ENCODE results near the gene ANKRD9.

Gene ANKRD9

GRCh38 chr14:102481791-102482238 is 27.8 kb downstream of the ANKRD9 start:
- no peak overlapping the region for H2AFZ ChIP-seq (ENCODE audit: low read length)
- no peaks in the 10 kb centered on the region for H3K36me3 ChIP-seq (ENCODE audit: insufficient read depth, low read length)
- H3K4me1 ChIP-seq (ENCODE audit: insufficient read depth, low read length, severe bottlenecking), result no peaks in the 10 kb centered on the region
- H3K9me2 ChIP-seq (ENCODE audit: low read depth, low read length), result no peaks in the 10 kb centered on the region
- H3K9ac ChIP-seq (ENCODE audit: low read length), result no peak overlapping the region
- no peak for TF ChIP-seq EZH2 (IDR thresholded peaks at IDR 0.05; ENCODE audit: borderline replicate concordance, low read length)
- TF ChIP-seq, protein P1, sequence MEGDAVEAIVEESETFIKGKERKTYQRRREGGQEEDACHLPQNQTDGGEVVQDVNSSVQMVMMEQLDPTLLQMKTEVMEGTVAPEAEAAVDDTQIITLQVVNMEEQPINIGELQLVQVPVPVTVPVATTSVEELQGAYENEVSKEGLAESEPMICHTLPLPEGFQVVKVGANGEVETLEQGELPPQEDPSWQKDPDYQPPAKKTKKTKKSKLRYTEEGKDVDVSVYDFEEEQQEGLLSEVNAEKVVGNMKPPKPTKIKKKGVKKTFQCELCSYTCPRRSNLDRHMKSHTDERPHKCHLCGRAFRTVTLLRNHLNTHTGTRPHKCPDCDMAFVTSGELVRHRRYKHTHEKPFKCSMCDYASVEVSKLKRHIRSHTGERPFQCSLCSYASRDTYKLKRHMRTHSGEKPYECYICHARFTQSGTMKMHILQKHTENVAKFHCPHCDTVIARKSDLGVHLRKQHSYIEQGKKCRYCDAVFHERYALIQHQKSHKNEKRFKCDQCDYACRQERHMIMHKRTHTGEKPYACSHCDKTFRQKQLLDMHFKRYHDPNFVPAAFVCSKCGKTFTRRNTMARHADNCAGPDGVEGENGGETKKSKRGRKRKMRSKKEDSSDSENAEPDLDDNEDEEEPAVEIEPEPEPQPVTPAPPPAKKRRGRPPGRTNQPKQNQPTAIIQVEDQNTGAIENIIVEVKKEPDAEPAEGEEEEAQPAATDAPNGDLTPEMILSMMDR (IDR thresholded peaks at IDR 0.05; ENCODE audit: low read length), result no peak
- H4K20me1 ChIP-seq (ENCODE audit: insufficient read depth, low read length), result no peaks in the 10 kb centered on the region
- no peaks in the 10 kb centered on the region for H3K9me3 ChIP-seq (ENCODE audit: low read length)
- H3K79me2 ChIP-seq (ENCODE audit: insufficient read depth, low read length), result no peaks in the 10 kb centered on the region
- H3K27me3 ChIP-seq (ENCODE audit: insufficient read depth, low read length), result no peaks in the 10 kb centered on the region
- no peak overlapping the region for H3K4me3 ChIP-seq (ENCODE audit: low read depth, low read length, poor library complexity, severe bottlenecking)
- no peak overlapping the region for H3K27ac ChIP-seq (ENCODE audit: low read depth, low read length, poor library complexity, severe bottlenecking)
- H3K4me2 ChIP-seq (ENCODE audit: low read length), result no peak overlapping the region
- H3F3A ChIP-seq (ENCODE audit: insufficient read depth, low read length), result no peaks in the 10 kb centered on the region

DNA sequence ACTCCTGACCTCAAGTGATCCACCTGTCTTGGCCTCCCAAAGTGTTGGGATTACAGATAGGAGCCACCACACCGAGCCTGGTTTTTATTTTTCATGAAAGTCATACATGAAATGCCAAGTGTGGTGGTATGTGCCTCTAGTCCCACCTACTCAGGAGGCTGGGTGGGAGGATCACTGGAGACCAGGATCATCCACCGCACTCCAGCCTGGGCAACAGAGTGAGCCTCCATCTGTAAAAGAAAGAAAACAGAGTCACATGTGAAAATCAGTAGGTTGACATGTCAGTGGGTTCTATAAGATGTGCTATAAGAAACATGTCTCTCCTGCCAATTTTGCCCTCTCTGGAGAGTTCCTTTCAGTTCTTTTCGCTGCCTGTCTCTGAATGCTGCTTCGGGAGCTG is 28.2 kb downstream of the ANKRD9 start:
- Histone ChIP-seq H3K79me2 (ENCODE audit: insufficient read depth, low read length) (no peaks in the 10 kb centered on the region), H3K27ac (ENCODE audit: low read depth, low read length, poor library complexity, severe bottlenecking) (no peak overlapping the region), H3K36me3 (ENCODE audit: insufficient read depth, low read length) (no peaks in the 10 kb centered on the region), H3K9me2 (ENCODE audit: low read depth, low read length) (no peaks in the 10 kb centered on the region), H3K4me3 (ENCODE audit: low read depth, low read length, poor library complexity, severe bottlenecking) (no peak overlapping the region), H3K27me3 (ENCODE audit: insufficient read depth, low read length) (no peaks in the 10 kb centered on the region), H3K4me1 (ENCODE audit: insufficient read depth, low read length, severe bottlenecking) (no peaks in the 10 kb centered on the region), H2AFZ (ENCODE audit: low read length) (no peak overlapping the region), H3F3A (ENCODE audit: insufficient read depth, low read length) (no peaks in the 10 kb centered on the region), H4K20me1 (ENCODE audit: insufficient read depth, low read length) (no peaks in the 10 kb centered on the region), H3K9me3 (ENCODE audit: low read length) (no peaks in the 10 kb centered on the region), H3K4me2 (ENCODE audit: low read length) (no peak overlapping the region), H3K9ac (ENCODE audit: low read length) (no peak overlapping the region)
- no peak for TF ChIP-seq EZH2 (IDR thresholded peaks at IDR 0.05; ENCODE audit: borderline replicate concordance, low read length)
- TF ChIP-seq, protein P1 (IDR thresholded peaks at IDR 0.05; ENCODE audit: low read length), result no peak

DNA sequence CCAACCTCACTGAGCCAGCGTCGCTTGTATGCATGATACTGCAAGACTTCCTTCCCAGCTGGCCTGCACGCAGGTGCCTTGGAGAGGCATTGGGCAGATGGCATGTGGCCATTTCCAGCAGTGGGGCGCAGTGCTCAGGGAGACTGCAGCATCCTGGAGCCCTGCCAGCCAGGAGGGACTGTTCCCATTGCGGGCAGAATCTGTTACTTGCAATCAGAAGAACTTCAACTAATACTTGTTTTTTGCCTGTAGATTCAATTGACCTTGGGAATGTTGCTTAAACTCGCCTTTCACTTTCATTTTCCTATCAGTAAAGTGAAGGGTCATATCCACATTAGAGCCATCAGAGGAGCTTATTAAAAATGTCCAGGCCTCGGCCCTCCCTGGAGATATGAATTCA is 29.8 kb downstream of the ANKRD9 start:
- H3K4me2 ChIP-seq (ENCODE audit: low read length), result no peak overlapping the region

More for the DNA sequence above, 29.8 kb downstream of the ANKRD9 start:
- H3K4me3 ChIP-seq (ENCODE audit: low read depth, low read length, poor library complexity, severe bottlenecking), result no peak overlapping the region
- no peaks in the 10 kb centered on the region for H3K36me3 ChIP-seq (ENCODE audit: insufficient read depth, low read length)
- no peaks in the 10 kb centered on the region for H3K9me2 ChIP-seq (ENCODE audit: low read depth, low read length)
- no peaks in the 10 kb centered on the region for H3K27me3 ChIP-seq (ENCODE audit: insufficient read depth, low read length)
- H3K9me3 ChIP-seq (ENCODE audit: low read length), result no peaks in the 10 kb centered on the region
- no peaks in the 10 kb centered on the region for H3K4me1 ChIP-seq (ENCODE audit: insufficient read depth, low read length, severe bottlenecking)
- H3K27ac ChIP-seq (ENCODE audit: low read depth, low read length, poor library complexity, severe bottlenecking), result no peak overlapping the region
- H3K79me2 ChIP-seq (ENCODE audit: insufficient read depth, low read length), result no peaks in the 10 kb centered on the region
- H3F3A ChIP-seq (ENCODE audit: insufficient read depth, low read length), result no peaks in the 10 kb centered on the region
- TF ChIP-seq, protein P1 (IDR thresholded peaks at IDR 0.05; ENCODE audit: low read length), result no peak
- no peak for TF ChIP-seq EZH2 (IDR thresholded peaks at IDR 0.05; ENCODE audit: borderline replicate concordance, low read length)
- no peak overlapping the region for H2AFZ ChIP-seq (ENCODE audit: low read length)
- no peak overlapping the region for H3K9ac ChIP-seq (ENCODE audit: low read length)
- H4K20me1 ChIP-seq (ENCODE audit: insufficient read depth, low read length), result no peaks in the 10 kb centered on the region

Data from OCI-LY1 (cell line).